ENCODE data around the gene LRP6. TPM values are rescaled to one million over a fixed set of nuclear protein-coding genes. Genes with fewer than 3 reads are reported as not detected.

The LRP6 gene
- total and polyA plus RNA-seq, 11 donors, result 3.7 to 29.6 (median 16.9) TPM

DNA sequence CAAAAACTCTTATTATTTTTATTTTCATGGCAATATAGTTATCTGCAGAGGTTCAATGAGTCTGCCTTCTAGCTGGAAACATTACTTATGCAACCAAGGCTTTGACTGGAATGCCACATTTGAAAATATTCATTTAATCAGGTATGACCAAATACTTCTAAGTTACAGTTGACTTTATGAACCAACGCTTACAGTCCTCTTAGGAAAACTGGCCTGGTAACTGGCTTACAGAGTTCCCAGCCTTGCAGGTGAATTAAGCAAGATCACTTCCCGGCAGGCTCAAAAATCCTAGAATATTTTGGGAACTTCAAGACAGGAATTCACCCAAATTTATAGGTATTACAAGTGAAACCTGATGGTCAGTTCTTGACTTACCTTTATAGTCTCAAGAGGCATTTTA lies 12.3 kb downstream of the LRP6 start:
- intact Hi-C loops (cut with DNase I), result no loop called here
- ATAC-seq, result no peak
- H3K36me3 ChIP-seq, result no peaks in the 10 kb centered on the region

DNA sequence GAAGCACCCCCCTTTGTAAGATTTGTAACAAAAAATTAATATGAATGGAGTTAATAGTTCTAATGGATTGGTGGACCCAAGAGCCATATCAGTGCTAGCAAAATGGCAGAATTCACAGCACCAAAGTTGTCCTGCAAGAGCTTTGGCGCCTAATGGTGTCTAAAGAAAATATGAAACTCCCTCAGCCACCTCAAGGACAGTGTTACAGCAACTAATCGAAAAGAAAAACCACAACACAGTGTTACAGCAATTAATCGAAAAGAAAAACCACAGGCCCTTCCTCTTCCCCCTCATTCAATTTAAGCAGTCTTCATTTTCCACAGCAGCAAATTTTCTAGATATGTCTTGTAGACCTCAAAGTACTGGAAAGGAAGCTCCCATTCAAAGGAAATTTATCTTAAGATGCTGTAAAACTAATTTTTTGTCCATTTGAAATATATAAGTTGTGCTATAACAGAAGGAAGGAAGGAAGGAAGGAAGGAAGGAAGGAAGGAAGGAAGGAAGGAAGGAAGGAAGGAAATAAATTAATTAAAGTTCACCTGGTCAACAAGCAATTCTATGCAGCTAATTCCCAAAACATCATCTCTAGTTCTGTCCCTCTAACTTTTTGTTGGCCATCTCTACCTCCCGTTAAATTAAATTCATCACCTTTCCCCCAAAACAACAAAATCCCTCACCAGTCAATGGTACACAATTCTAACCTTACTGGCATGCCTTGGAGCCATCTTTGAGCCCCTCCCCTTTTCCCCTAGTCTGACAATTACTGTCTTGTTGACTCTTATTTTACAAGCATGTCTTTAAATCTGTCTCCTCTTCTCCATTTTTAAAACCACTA lies 17.4 kb downstream of the LRP6 start:
- DNase-seq (no peak), ATAC-seq (no peak)
- intact Hi-C loops (cut with DNase I), result no loop called here
- Histone ChIP-seq H3K4me3 (no peak overlapping the region), H3K9me3 (no peaks in the 10 kb centered on the region), H3K36me3 (peaks cover 0 to under 1% (median 0%) of the 10 kb centered on the region in 9 donors), H3K4me1 (peaks cover 0 to 10% (median 0%) of the 10 kb centered on the region in 12 donors), H3K27me3 (no peaks in the 10 kb centered on the region), H3K27ac (no peak overlapping the region)
- 88 to 94% (median 92%) methylated on average over 4 of the region's 4 CpGs for WGBS, 4 donors
- TF ChIP-seq, protein P1, sequence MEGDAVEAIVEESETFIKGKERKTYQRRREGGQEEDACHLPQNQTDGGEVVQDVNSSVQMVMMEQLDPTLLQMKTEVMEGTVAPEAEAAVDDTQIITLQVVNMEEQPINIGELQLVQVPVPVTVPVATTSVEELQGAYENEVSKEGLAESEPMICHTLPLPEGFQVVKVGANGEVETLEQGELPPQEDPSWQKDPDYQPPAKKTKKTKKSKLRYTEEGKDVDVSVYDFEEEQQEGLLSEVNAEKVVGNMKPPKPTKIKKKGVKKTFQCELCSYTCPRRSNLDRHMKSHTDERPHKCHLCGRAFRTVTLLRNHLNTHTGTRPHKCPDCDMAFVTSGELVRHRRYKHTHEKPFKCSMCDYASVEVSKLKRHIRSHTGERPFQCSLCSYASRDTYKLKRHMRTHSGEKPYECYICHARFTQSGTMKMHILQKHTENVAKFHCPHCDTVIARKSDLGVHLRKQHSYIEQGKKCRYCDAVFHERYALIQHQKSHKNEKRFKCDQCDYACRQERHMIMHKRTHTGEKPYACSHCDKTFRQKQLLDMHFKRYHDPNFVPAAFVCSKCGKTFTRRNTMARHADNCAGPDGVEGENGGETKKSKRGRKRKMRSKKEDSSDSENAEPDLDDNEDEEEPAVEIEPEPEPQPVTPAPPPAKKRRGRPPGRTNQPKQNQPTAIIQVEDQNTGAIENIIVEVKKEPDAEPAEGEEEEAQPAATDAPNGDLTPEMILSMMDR (IDR thresholded peaks at IDR 0.05), result no peak
- TF ChIP-seq POLR2A (IDR thresholded peaks at IDR 0.05), result no peak

More for the DNA sequence above, 12.3 kb downstream of the LRP6 start:
- 89 to 97% (median 93%) methylated on average over 2 of the region's 2 CpGs for WGBS, 4 donors
- no peak overlapping the region for H3K27ac ChIP-seq
- H3K4me3 ChIP-seq, result no peak overlapping the region
- TF ChIP-seq, protein P1 (IDR thresholded peaks at IDR 0.05), result no peak
- no peak for TF ChIP-seq POLR2A (IDR thresholded peaks at IDR 0.05)
- no peaks in the 10 kb centered on the region for H3K27me3 ChIP-seq
- H3K4me1 ChIP-seq, result peaks cover 0 to 11% (median 0%) of the 10 kb centered on the region in 12 donors
- H3K9me3 ChIP-seq, result no peaks in the 10 kb centered on the region
- no peak for DNase-seq

DNA sequence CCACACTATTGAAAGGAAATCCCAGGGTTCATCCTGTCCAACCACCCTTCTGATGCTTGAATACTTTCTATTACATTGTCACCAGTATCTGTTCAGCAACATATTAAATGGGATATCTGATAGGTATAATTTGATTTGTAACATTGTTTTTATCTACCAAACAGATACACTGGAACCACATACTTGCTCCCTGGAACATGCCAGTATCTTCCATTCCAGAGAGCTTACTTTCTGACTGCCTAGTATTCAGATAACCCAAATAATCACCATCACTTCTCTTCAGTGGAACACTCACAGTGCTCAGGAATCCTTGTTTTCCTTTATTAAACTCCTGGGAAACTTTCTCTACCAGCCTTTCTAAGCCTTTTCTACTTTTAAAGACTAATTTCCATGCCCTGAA lies 19.3 kb downstream of the LRP6 start:
- Histone ChIP-seq H3K27me3 (no peaks in the 10 kb centered on the region), H3K27ac (no peak overlapping the region), H3K4me1 (peaks cover 0 to 15% (median 0%) of the 10 kb centered on the region in 12 donors), H3K4me3 (no peak overlapping the region), H3K36me3 (peaks cover 0 to 11% (median 0%) of the 10 kb centered on the region in 9 donors), H3K9me3 (no peaks in the 10 kb centered on the region)
- intact Hi-C loops (cut with DNase I), result no loop called here
- DNase-seq, result no peak
- TF ChIP-seq POLR2A (IDR thresholded peaks at IDR 0.05), result no peak
- TF ChIP-seq, protein P1 (IDR thresholded peaks at IDR 0.05), result no peak
- no peak for ATAC-seq

DNA sequence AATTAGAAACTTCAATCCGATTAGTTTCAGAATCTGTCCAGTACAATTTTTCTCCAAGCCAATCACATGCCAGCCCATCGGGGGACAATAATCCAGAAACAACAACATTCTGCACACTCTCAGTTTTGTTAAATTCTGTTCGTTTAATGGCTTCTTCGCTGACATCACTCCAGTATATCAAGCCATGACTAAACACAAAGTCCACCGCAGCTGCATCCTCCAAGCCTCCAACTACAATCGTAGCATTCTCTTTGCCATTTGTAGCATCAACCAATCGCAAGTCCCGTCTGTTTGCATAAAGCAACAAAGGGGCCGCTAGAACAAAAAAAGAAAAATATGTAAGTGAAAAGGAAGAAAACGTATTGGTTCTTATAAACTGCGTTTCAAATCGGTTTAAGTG lies 22.5 kb downstream of the LRP6 start:
- WGBS, 4 donors, result 92 to 96% (median 93%) methylated on average over 12 of the region's 12 CpGs
- no peak for TF ChIP-seq POLR2A (IDR thresholded peaks at IDR 0.05)
- TF ChIP-seq, protein P1 (IDR thresholded peaks at IDR 0.05), result no peak
- Histone ChIP-seq H3K9me3 (no peaks in the 10 kb centered on the region), H3K4me1 (peaks cover 0 to 39% (median 7%) of the 10 kb centered on the region in 12 donors), H3K27me3 (no peaks in the 10 kb centered on the region), H3K36me3 (peaks cover 0 to 11% (median 0%) of the 10 kb centered on the region in 9 donors), H3K27ac (no peak overlapping the region), H3K4me3 (no peak overlapping the region)
- ATAC-seq, result no peak
- DNase-seq, result no peak
- intact Hi-C loops (cut with DNase I), result no loop called here
